Thoracic aorta (tissue), 2 donors: ENCODE results near the gene NFYC. TPM values are rescaled to one million over a fixed set of nuclear protein-coding genes. Genes with fewer than 3 reads are reported as not detected.
"Not testable (repeated sequence)": the region's sequence is repeated elsewhere in the genome, so short reads cannot be mapped to it uniquely, and the experiment has no call there.

Source experiments
- ATAC-seq: fragments of 150-250 bp; one replicate; pipeline ENCODE4 v1.8.0; 2017; ENCODE audit warnings: low read depth; ENCODE audit not compliant: insufficient number of reproducible peaks, low FRiP score
- DNase-seq: peaks from one replicate; pipeline ENCODE4 v3.0.0-alpha.2; 2020; ENCODE audit warnings: low spot score
- H3K27ac ChIP-seq, 2 donors: fragments of 200-600 bp; sonication (generic); 1 replicate in 1 of 2; 2 replicates in 1 of 2; pipeline ENCODE4 v1.5.1; 2016; ENCODE audit warnings: mild to moderate bottlenecking in 2 of 2, moderate library complexity in 2 of 2
- H3K27me3 ChIP-seq: fragments of 200-600 bp; sonication (generic); replicated peaks from 2 replicates; pipeline ENCODE4 v1.6.0; 2016; ENCODE audit warnings: mild to moderate bottlenecking; ENCODE audit not compliant: insufficient read depth
- H3K36me3 ChIP-seq: fragments of 200-600 bp; sonication (generic); one replicate; pipeline ENCODE4 v1.5.1; 2016
- H3K4me1 ChIP-seq, 2 donors: fragments of 200-600 bp; sonication (generic); 1 replicate in 1 of 2; 2 replicates in 1 of 2; pipeline versions ENCODE4 v1.5.1 to v1.6.0; 2016; ENCODE audit warnings: low read depth in 2 of 2, mild to moderate bottlenecking in 1 of 2; ENCODE audit not compliant: control insufficient read depth in 1 of 2
- H3K4me3 ChIP-seq: fragments of 200-600 bp; sonication (generic); 2 replicates; pipeline ENCODE4 v1.5.1; 2016; ENCODE audit warnings: mild to moderate bottlenecking
- H3K9me3 ChIP-seq: fragments of 200-600 bp; sonication (generic); 2 replicates; pipeline ENCODE4 v1.5.1; 2016
- total RNA-seq, 2 donors: library from RNA; depleted of rRNA; stranded (reverse); fragments of >200 nt; gene quantifications; one replicate each; pipeline versions ENCODE4 v1.1.0 to v1.2.3, GENCODE V29; 2016
- TF ChIP-seq, protein P1 (sequence below): fragments of 200-600 bp; sonication (generic); IDR thresholded peaks from one replicate; pipeline ENCODE4 v1.5.1; 2019; ENCODE audit warnings: antibody characterized with exemption

The NFYC gene
- total RNA-seq, 2 donors from 2014 or later = 38.9 to 40.6 TPM

DNA sequence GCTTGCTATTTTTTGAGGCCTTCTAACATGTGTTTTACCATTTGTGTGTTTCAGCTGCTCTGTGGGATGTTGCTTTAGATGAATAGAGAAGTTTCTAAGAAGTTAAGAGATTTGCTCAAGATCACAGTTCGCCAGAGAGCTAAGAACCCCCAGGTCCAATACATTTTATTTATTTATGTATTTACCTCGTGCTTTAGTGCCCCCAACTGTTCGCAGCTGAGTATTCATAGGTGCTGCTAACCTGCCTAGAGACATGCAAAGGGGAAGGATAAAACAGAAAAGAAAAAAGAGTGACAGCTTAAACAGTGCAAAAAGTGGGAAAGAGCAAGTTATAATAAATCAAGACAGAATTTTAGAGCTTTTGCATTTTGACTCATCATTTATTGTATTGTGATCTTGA, 31.1 kb downstream of the NFYC start:
- Histone ChIP-seq H3K9me3 (no peaks in the 10 kb centered on the region), H3K4me1 (peaks cover 5 to 36% of the 10 kb centered on the region in 2 donors), H3K36me3 (no peaks in the 10 kb centered on the region), H3K4me3 (no peak overlapping the region), H3K27me3 (no peaks in the 10 kb centered on the region), H3K27ac (no peak overlapping the region)
- DNase-seq = no peak
- ATAC-seq = no peak
- TF ChIP-seq, protein P1, sequence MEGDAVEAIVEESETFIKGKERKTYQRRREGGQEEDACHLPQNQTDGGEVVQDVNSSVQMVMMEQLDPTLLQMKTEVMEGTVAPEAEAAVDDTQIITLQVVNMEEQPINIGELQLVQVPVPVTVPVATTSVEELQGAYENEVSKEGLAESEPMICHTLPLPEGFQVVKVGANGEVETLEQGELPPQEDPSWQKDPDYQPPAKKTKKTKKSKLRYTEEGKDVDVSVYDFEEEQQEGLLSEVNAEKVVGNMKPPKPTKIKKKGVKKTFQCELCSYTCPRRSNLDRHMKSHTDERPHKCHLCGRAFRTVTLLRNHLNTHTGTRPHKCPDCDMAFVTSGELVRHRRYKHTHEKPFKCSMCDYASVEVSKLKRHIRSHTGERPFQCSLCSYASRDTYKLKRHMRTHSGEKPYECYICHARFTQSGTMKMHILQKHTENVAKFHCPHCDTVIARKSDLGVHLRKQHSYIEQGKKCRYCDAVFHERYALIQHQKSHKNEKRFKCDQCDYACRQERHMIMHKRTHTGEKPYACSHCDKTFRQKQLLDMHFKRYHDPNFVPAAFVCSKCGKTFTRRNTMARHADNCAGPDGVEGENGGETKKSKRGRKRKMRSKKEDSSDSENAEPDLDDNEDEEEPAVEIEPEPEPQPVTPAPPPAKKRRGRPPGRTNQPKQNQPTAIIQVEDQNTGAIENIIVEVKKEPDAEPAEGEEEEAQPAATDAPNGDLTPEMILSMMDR = no peak

DNA sequence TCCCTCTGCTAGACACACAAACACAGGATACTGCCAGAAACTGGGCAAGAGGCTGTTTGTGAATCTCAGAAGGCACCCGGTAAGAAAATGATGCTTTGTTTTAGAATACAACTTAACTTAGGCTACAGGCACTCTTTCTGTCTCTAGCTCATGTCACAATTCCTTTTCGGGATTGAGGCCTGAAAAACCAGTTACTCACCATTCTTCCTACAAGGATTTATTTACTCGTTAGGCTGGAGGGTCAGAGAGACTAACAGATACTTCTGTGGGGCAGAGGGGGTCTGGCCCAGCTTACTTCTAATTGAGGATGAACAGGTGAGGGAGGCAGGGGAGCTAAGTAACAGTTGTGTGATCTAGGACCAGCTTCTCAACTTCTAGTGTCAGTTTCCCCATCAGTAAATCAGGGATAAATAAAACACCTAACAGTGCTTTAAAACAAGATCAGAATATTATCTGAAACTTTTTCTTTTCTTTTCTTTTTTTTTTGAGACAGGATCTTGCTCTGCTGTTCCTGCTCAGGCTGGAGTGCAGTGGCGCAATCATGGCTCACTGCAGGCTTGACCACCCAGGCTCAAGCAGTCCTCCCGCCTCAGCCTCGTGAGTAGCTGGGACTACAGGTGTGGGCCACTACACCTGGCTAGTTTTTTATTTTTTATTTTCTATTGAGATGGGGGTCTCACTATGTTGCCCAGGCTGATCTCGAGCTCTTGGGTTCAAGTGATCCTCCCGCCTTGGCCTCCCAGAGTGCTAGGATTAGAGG, 31.9 kb downstream of the NFYC start:
- ATAC-seq (no peak), DNase-seq (no peak)
- TF ChIP-seq, protein P1 = no peak
- no peaks in the 10 kb centered on the region for H3K27me3 ChIP-seq
- H3K36me3 ChIP-seq = no peaks in the 10 kb centered on the region
- H3K4me3 ChIP-seq = no peak overlapping the region
- no peak overlapping the region for H3K27ac ChIP-seq
- H3K9me3 ChIP-seq = no peaks in the 10 kb centered on the region
- peaks cover 5 to 36% of the 10 kb centered on the region in 2 donors for H3K4me1 ChIP-seq

GRCh38 chr1:40727662-40728061, 36.2 kb downstream of the NFYC start:
- H3K27me3 ChIP-seq, H3K9me3 ChIP-seq, ATAC-seq, DNase-seq, H3K36me3 ChIP-seq, H3K4me3 ChIP-seq, H3K27ac ChIP-seq: not testable (repeated sequence)
- H3K4me1 ChIP-seq = peaks cover 3 to 26% of the 10 kb centered on the region in 2 donors

DNA sequence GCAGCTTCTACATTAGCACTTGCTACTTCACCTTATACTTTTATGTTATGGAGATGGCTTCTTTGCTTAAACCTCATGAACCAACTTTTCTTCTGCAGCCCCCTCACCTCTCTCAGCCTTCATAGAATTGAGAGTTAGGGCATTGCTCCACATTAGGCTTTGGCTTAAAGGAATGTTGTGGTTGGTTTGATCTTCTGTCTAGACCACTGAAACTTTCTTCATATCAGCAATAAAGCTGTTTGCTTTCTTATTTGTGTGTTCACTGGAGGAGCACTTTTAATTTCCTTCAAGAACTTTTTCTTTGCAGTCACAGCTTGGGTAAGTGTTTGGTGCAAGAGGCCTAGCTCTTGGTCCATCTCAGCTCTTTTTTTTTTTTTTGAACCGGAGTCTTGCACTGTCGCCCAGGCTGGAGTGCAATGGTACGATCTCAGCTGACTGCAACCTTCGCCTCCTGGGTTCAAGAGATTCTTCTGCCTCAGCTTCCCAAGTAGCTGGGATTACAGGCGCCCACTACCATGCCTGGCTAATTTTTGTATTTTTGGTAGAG, 37.9 kb downstream of the NFYC start:
- not testable (repeated sequence) for DNase-seq, H3K4me3 ChIP-seq, H3K27ac ChIP-seq, H3K27me3 ChIP-seq, H3K36me3 ChIP-seq, ATAC-seq, H3K9me3 ChIP-seq
- peaks cover 0 to 17% of the 10 kb centered on the region in 2 donors for H3K4me1 ChIP-seq

GRCh38 chr1:40732756-40733301, 41.3 kb downstream of the NFYC start:
- no peak for DNase-seq
- no peak for ATAC-seq
- no peaks in the 10 kb centered on the region for H3K27me3 ChIP-seq
- TF ChIP-seq, protein P1 = no peak
- no peak overlapping the region for H3K4me3 ChIP-seq
- H3K36me3 ChIP-seq = no peaks in the 10 kb centered on the region
- no peaks in the 10 kb centered on the region for H3K9me3 ChIP-seq
- H3K4me1 ChIP-seq = peaks cover 0 to 20% of the 10 kb centered on the region in 2 donors
- no peak overlapping the region for H3K27ac ChIP-seq

GRCh38 chr1:40734882-40735628, 43.6 kb downstream of the NFYC start:
- TF ChIP-seq, protein P1 = no peak
- H3K27me3 ChIP-seq = no peaks in the 10 kb centered on the region
- H3K4me3 ChIP-seq = no peak overlapping the region
- no peak for DNase-seq
- no peak for ATAC-seq
- H3K9me3 ChIP-seq = no peaks in the 10 kb centered on the region
- H3K4me1 ChIP-seq = peaks cover 0 to 27% of the 10 kb centered on the region in 2 donors
- no peaks in the 10 kb centered on the region for H3K36me3 ChIP-seq
- H3K27ac ChIP-seq = no peak overlapping the region
